DMS 273 (cell line): ENCODE measurements around the gene ARSB.
"Not testable (repeated sequence)": the region's sequence is repeated elsewhere in the genome, so short reads cannot be mapped to it uniquely, and the experiment has no call there.

ENCODE experiments used
- DNase-seq: peaks from one replicate; lab custom pipeline; 2025; ENCODE audit not compliant: unreplicated experiment; lab: John Stamatoyannopoulos, UW

The ARSB gene

DNA sequence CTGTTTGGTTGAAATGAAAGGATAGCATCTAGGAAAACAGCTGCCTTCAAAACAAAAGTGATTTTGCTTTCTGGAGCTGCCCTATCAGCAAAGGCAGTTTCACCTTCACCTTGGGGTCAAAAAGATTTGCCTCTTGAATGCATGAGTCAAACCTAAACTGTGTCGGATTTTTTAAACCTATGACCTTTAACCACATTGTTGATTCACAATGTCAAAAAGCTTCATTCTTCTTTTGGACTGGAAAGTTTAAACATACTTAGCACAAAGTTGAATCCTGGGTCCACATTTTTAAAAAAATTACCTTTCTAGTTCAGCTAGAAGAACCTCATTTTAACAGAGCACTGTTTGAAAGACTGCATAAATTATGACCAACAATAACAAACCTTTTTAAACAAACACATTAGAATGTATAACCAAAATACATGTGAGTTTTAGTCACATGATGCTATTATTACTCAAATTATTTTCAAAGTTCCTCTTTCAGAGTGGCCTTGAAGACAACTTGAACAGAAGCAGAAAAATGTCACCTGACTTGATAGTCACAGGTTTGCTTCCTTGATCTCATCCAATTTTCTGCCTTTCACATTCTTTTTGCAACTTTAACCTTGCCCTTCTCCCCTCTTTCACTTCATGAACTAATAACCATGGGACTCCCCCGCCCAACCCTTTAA is 226.8 kb downstream of the ARSB start:
- no peak for DNase-seq

DNA sequence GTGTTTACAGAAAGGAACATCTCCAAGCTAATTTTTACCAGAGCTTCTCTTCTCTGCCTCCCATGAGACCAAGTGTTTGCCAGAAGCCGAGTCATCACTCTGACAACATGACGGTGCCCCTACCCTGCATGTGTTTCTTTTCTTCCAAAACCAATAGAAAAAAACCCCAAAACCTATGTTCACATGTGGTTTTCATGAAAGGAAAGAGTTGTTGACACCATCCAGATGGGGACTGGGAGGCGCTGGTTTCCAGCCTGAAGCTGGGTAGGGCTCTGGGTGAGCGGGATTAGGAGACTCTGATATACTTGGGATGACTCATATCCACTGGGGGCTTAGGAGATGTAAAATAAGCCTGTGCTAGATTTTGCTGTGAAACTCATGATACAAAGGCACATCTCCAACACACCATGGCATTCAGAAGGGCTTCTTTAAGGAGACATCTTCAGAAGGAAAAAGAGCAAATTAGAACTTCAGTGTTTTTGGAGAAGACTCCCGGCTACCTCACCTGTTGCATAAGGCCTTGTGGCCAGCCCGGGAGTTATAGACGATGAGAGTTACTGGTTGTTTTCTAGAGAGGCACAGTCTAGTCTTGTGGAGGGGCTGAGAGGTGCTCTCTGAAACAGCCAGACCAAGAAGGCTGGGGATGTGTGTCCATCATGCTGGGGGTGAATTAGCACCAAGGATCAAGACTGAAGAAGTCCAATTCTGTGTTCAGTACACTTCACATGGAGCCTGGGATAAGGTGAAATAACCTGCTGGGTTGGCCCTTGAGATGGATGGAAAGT is 227.6 kb downstream of the ARSB start:
- DNase-seq: peak; percentile 13

DNA sequence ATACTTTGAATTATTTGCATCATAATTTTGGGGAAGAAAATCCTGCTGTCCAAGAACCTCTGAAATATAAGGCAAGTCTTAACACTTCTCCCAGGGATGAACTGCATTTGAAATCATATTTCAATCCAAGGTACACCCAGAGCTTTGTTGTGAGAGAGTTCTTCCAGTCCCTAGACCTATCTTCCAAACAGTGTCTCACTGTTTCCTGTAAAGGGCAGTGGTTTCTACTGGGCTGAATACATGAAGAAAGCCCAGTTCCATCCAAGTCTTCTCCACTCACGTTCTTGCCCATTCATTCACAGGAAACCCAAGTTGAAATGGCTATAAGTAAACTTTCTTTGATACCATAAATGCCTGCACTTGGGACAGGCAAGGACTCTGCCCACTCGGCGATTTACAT is 228.3 kb downstream of the ARSB start:
- DNase-seq: no peak

DNA sequence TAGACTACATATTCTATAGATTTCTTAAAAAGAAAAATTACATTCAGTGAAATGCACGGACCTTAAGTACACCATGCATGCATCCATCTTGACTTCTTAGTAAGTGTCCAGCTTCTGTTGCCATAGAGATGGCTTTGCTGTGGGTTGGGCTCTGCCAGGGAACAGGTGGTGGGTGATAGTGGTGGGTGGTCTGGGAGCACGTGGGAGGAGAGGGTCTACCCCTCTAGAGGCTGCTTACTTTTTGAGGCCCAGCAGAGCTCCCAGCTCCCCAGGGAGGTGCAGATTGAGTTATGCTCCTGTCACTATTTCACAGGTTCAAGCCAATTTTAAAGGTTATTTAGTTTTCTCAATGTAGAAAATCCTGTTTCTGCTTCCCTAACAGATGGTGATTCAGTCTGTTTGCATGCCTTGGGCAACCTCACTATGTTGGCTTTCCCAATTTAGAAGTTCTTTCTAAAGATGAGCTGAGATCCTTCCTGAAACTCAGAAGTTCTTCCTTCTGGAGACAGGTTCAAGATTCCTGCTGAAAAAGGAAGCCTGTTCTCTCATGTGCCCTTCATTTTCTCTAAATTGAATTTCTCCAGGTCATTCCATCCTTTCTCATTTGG is 229.2 kb downstream of the ARSB start:
- DNase-seq: peak; percentile 56

DNA sequence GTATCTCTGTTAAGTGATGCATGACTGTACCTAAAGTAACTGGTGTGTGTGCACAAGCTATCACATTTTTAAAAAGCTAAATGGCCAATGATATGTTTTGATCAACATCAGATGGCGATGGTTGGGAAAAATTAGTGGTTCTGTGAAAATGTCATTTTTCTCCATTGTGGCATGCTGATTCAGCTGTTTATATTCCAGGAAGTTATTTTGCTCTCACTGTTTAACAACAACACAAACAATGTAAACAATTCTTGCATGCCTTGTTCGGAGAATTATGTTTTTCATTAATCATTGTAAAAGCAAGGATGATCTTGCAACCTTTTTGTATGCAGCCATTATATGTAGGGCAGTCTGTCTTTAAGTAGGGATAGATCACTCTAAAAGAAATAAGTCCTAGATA is 230.5 kb downstream of the ARSB start:
- no peak for DNase-seq

DNA sequence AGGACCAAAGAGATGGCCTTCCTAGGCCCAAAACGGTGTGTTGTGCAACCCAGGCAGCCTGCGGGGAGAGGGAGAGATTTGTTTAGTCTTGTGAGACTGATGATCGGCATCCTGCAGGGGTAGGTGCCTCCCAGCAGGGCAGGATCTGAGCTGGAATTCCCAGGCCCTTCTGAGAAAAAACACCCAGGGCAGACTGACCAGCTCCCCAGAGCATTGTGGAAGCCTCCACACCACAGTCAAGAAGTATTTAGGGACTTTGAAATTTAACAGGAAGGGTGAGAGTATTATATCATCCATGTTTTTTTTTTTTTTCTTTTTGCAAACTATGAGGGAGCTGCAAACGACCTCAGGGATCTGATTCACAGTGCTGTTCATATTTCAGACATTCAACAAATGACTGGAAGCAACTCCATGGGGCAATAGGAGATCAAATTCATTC is 232.0 kb downstream of the ARSB start:
- no peak for DNase-seq

DNA sequence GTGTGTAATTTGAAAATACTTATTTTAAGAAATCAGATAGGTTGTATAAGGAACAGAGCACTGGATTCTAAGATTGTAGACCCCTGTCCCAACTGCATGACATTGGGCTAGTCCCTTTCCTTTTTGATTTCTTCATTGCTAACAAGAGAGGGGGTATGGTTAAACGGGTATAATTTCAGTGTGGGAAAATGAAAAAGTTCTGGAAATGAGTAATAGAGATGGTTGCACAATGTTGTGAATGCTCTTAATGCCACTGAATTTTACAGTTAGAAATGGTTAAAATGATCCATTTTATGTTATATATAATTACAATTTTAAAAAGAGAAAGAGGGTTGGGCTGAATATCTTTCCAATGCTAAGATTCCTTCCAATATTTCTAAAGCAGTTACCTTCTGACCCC is 233.2 kb downstream of the ARSB start:
- DNase-seq: no peak

DNA sequence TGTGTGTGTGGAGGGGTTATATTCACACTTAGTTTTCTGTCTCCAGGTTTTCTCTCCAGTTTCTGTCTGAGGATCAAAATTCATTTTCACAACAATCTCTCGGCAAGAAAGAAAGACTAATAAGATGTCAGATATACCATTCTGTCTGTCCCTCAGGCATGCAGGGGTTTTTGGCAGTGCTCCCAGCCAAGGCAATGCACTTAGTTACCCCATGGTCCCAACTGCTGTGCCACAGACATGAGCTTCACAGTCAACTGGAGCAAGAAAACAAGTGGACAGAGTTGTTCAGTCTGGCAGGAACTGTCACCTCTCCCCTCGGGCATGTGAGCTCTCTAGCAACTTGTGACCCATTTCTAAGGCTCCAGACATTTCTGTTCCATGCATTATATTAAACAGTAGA is 234.8 kb downstream of the ARSB start:
- DNase-seq: peak; percentile 43

DNA sequence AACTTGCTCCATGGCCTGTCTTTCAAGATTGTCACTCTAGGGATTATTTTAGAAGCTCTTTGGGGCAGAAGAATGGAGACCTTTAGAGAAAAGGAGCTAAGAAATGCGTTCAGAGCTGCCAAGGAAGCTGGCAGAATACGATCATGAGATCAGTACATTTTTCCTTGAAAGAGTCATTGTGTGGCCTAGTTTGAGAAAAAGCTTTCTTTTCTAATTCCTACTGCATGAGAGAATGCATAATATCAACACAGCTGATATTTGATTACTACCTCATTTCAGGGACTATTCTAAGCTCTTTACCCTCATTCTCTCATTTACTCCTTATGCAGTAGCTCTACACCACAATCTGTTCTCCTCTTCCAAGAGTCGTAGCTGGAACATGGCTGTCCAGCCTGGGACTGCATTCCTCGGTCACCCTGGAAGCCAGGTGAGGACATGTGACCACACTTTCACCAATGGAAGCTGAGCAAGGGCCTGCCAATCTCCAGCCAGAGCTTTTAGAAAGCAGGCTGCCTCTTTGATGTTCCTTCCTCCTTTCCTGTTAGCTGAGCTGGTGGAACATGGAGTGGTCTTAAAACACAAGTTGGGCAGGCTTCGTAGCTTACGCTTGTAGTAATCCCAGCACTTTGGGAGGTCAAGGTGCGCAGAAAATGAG is 237.3 kb downstream of the ARSB start:
- no peak for DNase-seq

DNA sequence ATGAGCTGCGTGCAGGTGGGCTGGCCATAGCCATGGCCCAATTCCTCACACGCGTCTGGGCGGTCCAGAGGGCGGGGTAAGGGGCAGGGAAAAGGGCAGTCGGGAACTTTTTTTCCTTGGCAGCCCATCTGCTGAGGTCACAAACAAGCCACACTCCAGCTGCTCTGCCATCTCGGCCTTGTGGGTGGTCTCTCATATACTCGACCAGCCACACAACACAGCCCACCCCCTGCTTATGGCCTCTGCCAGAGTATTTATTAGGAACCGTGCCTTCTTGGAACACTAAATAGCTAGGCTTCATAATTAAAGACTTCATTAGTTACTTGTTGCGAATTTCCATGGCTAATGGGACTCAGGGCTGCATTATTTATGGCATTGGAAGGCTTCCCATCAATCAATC is 238.1 kb downstream of the ARSB start:
- peak; percentile 9 for DNase-seq

DNA sequence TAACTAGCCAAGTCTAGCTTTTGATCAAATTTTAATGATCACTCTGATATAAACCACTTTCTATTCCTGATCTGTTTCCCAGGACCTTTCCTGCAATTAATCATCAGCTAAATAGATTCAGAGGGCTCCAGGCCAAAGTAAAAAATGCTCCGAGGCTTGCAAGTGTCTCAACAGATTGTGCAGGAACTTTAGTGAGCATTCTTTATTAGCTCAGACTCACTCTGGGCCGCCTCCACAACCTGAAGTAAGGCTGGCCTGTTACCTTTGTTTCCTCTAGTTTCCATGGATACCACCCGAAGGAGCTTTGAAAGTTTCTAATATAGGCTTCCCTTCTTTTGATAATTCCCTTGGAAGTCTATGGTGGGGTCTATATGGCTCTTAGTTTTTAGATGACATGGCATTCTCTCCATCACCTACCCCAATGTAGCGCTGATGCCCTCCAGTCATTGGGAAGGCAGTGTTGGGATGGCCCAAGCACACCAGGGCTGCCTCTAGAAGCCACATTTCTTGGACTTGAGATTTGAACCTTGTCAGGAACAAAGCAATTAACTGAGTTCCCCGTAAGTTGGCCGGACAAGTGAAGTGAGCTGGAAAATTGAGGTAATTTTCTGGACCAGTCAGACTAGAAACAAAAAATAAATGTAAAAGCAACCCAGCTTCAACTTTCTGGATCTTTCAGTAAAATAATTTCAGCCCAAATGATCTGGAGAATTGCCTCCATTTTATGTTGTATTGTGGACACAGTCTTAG is 238.9 kb downstream of the ARSB start:
- DNase-seq: no peak

DNA sequence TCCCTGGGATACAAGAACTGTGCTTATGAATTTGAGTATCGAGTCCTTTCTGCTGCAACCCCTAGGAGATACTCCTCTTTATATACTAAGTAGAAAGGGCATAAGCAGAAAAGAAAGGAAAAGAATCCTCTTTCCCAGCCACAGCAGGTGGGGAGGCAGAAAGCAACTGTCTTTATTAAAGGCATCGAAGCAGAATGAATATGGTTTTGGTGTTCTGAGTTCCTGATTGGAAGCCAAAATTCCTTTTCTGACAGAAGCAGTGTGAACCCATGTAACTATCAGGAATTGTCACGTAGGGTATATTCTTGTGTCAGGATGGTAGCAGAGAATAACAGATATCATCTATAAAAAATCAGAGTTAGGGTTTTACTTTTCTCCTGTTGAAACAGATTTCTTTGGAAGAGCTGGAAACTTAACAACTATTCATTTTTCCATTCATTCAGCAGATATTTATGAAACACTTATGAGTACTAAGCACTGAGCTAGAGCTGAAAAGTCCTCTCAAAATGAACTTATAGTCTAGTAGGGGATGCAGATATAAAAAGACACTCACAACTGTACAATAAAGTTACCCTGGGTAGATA is 240.1 kb downstream of the ARSB start:
- DNase-seq: no peak

DNA sequence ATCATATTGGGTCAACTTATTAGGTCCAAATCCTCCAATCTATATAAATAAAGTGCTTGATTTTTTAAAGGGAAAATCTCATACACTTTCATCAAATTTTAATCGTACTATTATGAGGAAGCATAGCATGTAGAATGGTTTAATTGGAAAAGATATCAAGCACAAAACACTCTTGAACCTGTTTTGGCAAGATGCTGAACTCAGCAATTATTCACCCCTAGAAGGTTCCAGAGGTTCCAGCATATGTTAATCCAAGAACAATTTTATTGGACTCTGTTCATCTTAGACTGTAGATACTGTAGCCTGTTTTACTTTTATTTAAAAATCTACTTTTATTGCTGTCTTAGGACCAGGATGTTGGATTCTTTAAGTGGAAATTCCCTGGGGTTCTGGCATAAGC is 244.1 kb downstream of the ARSB start:
- no peak for DNase-seq

DNA sequence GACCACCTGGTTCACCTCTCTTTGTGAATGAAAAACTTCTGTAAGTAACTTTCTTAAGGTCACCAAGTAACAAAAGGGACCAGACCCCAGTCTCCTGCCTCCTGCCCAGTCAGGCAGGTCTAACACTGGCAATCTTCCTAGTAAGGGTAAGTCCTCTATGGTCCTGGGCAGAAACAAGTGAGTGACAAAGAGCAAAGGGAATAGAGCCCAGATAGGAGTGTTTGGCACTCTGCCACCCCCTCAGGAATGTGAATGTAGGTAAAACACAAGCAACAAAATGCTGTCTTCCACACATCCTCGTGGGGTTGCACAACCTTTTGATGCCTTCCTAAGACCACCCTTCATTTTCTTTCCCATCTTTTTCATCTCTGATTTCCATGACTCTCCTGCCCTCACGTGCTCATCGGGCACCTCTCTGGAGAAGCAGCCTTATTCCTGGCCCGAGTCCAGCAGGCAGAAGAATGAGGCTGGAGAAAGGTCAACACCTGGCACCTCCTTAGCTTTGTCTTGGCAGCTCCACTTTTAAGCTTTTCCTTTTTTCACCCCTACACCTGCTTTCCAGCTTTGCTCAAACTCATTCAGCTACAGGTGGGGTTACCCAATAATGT is 246.3 kb downstream of the ARSB start:
- no peak for DNase-seq

DNA sequence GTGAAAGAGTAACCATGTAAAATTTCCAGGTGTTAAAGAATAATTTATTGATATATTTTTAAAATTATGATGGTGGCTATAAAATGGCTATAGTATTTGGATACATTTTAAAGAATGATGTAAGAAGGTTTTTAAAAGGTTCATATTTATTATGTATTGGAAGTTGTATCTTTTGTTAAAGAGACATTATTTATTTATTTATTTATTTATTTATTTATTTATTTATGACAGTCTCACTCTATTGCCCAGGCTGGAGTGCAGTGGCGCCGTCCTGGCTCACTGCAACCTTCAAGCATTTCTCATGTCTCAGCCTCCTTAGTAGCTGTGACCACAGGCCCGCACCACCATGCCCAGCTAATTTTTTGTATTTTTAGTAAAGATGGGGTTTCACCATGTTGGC is 247.0 kb downstream of the ARSB start:
- no peak for DNase-seq

DNA sequence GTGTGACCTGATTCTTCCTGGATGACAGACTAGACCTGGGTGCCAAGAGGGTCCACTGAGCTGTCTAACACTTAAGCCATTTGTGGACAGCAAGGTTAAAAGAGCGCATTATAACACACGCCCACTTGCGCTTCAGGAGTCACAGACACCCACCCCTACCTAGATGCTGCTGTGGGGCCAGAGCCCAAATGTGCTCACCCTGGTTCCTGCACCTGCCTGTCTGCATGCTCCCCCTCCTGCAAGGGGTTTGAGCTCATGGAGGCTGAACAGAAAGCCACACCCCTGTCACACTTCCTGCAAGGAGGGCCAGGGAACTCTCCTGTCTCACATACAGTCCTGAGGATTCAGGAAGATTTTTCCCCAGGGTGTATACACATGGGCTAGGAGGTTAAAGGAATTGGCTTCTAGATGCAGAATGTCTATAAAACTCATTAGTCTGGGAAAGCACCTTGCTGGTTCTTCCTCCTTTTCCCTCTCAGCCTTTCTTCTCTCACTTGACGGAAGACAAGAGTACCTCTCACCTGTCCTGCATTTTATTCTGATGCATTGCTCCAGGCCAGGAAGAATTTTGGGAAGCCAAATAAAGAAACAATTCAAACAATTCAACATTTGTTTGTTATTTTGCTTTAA is 249.2 kb downstream of the ARSB start:
- no peak for DNase-seq

DNA sequence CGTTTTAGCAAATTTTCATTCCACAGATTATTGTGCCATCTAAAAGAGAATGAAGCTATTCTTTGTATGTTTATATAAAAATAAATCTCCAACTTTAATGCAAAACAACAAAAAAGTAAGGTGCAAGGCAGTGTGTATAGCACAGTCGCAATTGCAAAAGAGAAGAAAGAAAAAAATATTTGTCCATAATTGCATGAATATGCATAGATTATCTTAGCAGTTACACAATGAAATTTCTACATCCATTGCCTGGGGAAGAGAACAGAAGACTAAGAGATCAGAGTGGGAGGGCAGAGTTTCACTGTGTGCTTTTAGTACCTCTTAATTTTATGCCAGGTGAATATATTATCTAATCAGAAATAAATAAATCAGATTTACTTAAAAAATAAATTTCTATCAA is 250.2 kb downstream of the ARSB start:
- no peak for DNase-seq

DNA sequence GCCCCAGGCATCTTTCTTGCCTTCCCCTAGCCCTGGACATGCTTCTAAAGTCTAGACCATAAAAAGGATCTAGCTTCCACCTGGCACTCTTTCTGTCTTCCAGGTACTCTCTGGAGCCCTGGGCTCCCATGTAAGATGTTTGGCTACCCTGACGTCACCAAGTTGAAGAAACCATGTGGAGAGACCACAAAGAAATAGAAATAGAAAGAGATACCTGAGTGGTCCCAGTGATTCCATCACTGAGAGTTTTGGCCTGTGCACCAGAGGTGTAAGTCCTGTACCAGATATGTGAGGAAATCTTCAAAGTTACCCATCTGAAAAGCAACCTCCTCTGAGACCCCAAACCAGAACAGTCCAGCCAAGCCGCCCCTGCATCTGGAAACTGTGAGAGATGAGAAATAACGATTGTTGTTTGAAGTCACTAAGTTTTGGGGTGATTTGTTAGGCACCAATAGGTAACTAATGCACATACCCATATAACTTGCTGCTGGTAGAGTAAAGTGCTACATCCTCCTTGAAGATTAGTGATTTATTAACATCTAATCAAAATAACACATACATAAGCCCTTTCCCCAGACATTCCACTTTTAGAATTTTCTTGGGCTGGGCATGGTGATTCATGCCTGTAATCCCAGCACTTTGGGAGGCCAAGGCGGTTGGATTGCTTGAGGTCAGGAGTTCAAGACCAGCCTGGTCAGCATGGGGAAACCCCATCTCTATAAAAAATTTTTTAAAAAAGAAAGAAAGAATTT is 250.8 kb downstream of the ARSB start:
- no peak for DNase-seq

DNA sequence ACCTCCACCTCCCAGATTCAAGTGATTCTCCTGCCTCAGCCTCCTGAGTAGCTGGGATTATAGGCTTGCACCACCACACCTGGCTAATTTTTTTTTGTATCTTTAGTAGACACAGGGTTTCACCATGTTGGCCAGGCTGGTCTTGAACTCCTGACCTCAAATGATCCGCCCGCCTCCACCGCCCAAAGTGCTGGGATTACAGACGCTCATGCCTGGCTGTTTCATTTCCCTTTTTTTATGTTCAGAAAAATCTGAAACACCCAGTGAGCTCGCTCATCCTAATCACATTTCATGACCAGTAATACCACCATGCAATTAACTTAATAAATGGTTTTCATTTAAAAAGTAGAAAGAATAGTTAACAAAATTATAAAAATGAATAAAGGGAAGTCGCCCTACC is 252.4 kb downstream of the ARSB start:
- DNase-seq: not testable (repeated sequence)
